Testis (tissue), 3 donors: Measurements from ENCODE around the gene PHRF1. TPM values are rescaled to one million over a fixed set of nuclear protein-coding genes. Genes with fewer than 3 reads are reported as not detected.

Experiments used
- DNase-seq: peaks from one replicate; pipeline ENCODE4 v3.0.0-alpha.2; 2019
- H3K27ac ChIP-seq, 2 donors: fragments of 200-600 bp; sonication (generic); one replicate each; pipeline ENCODE4 v1.5.1; 2019
- H3K27me3 ChIP-seq: fragments of 200-600 bp; sonication (generic); one replicate; pipeline ENCODE4 v1.5.1; 2019
- H3K36me3 ChIP-seq: fragments of 200-600 bp; sonication (generic); one replicate; pipeline ENCODE4 v1.5.1; 2017; ENCODE audit warnings: low read depth; ENCODE audit errors: missing control alignments
- H3K4me1 ChIP-seq: fragments of 200-600 bp; sonication (generic); one replicate; pipeline ENCODE4 v1.5.1; 2019
- H3K4me3 ChIP-seq, 2 donors: fragments of 200-600 bp; sonication (generic); one replicate each; pipeline ENCODE4 v1.5.1; 2017 to 2019
- H3K9me3 ChIP-seq: fragments of 200-600 bp; sonication (generic); one replicate; pipeline ENCODE4 v1.5.1; 2017
- POLR2A ChIP-seq: fragments of 450-650 bp; IDR thresholded peaks from one replicate; pipeline ENCODE4 v1.6.1; 2017; ENCODE audit warnings: antibody characterized with exemption, mild to moderate bottlenecking, moderate library complexity
- WGBS, 2 donors: methylation state at CpG; one replicate each; pipeline ENCODE4 v1.1.5; 2018; 5-methylcytosine and 5-hydroxymethylcytosine counted together
- intact Hi-C: fragments of 100-400 bp; cut with DNase I; formaldehyde crosslinking; loops from one replicate; pipeline ENCODE4 v1.15.1; 2023; ENCODE audit warnings: low total_unique reads
- microRNA counts, 2 donors: library from miRNA; unstranded; fragments of <30 nt; microRNA quantifications; one replicate each; lab custom pipeline; 2016
- microRNA-seq, 2 donors: library from miRNA; unstranded; fragments of <30 nt; microRNA quantifications; one replicate each; pipeline ENCODE4, GENCODE V29; 2016; ENCODE audit warnings: borderline number of aligned reads in 2 of 2, borderline replicate concordance in 1 of 2
- polyA plus RNA-seq: library from polyadenylated mRNA; stranded (reverse); fragments of 350-450 nt; fragmentation: Illumina TruSeq; extraction: RNeasy Lipid Tissue Mini Kit (QIAGEN cat#74804); gene quantifications from one replicate; pipeline ENCODE4 v1.2.3, GENCODE V29; 2014; ENCODE audit warnings: low read depth, low replicate concordance; ENCODE audit not compliant: insufficient read depth
- small RNA-seq, 2 donors: library from RNA; depleted of rRNA; stranded (forward); fragments of <200 nt; gene quantifications; one replicate each; pipeline ENCODE3, GENCODE V24; 2016
- total RNA-seq, 2 donors: library from RNA; depleted of rRNA; stranded (reverse); fragments of >200 nt; gene quantifications; one replicate each; pipeline ENCODE4 v1.2.3, GENCODE V29; 2016
- TF ChIP-seq, protein P1 (sequence below), 3 experiments: fragments of 450-650 bp in 2 of 3; fragments of 200-600 bp in 1 of 3; sonication (generic) in 1 of 3; IDR thresholded peaks; one replicate each; pipeline ENCODE4 v1.5.1; 2016 to 2019; ENCODE audit warnings: antibody characterized with exemption in 3 of 3, mild to moderate bottlenecking in 2 of 3, moderate library complexity in 1 of 3

Gene PHRF1
- total and polyA plus RNA-seq, 3 donors from 2014 or later = 30.2 to 74.4 (median 62.9) TPM

DNA sequence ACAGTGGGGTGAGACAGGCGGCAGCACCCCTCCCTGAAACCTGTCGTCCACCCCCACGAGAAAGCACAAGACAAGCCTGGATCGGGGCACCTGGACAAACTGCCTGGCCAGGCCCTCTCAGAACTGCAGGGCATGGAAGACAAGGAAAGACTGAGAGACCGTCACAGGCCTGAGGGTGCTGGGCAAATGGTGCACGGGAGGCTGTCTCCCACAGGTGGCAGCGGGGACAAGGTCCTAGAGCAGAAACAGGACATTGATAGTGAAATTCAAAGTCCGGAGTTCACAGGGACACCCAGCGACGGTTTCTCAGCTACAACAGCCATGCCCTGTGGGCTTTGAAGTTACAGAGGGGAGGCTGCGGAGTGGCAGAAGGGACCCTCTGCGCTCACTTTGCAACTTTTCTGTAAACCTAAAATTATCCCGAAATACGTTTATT lies 81.4 kb downstream of the PHRF1 start:
- H3K27ac ChIP-seq = no peak overlapping the region
- H3K4me1 ChIP-seq = peaks cover 2% of the 10 kb centered on the region
- DNase-seq = no peak
- no peaks in the 10 kb centered on the region for H3K27me3 ChIP-seq
- intact Hi-C loops = no loop called here
- no peaks in the 10 kb centered on the region for H3K36me3 ChIP-seq
- H3K4me3 ChIP-seq = no peak overlapping the region
- no peaks in the 10 kb centered on the region for H3K9me3 ChIP-seq
- no peak for TF ChIP-seq POLR2A
- TF ChIP-seq, protein P1, sequence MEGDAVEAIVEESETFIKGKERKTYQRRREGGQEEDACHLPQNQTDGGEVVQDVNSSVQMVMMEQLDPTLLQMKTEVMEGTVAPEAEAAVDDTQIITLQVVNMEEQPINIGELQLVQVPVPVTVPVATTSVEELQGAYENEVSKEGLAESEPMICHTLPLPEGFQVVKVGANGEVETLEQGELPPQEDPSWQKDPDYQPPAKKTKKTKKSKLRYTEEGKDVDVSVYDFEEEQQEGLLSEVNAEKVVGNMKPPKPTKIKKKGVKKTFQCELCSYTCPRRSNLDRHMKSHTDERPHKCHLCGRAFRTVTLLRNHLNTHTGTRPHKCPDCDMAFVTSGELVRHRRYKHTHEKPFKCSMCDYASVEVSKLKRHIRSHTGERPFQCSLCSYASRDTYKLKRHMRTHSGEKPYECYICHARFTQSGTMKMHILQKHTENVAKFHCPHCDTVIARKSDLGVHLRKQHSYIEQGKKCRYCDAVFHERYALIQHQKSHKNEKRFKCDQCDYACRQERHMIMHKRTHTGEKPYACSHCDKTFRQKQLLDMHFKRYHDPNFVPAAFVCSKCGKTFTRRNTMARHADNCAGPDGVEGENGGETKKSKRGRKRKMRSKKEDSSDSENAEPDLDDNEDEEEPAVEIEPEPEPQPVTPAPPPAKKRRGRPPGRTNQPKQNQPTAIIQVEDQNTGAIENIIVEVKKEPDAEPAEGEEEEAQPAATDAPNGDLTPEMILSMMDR (IDR thresholded peaks at IDR 0.05) = no peak
- WGBS, 2 donors = 87 to 90% methylated on average over 14 of the region's 14 CpGs

DNA sequence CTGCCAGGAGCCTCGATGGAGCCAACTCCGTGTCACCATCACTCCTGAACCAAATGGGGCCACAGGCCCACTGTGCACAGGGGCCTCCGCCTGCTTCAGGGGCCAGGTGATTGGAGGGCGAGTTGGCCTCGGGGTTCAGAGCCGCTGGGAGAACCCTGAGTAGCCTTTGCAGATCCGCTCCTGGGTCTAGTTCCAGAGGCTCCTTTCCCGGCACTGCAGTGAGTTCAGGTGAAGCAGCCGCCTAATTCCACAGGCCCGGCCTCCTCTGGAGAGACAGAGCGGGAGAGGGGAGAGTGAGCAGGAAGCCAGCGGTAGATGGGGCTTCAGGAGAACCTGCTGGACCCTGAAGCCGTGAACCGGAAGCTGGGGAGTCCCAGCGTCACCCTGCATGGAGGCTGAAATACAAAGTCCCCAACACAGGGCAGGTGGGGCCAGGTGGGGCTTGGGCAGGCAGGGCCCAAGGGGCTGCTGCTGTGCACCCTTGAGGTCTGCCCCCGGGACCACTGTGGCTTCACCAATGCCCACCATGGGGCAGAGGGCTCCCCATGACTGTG lies 83.3 kb downstream of the PHRF1 start:
- intact Hi-C loops = no loop called here
- DNase-seq = no peak
- no peaks in the 10 kb centered on the region for H3K36me3 ChIP-seq

DNA sequence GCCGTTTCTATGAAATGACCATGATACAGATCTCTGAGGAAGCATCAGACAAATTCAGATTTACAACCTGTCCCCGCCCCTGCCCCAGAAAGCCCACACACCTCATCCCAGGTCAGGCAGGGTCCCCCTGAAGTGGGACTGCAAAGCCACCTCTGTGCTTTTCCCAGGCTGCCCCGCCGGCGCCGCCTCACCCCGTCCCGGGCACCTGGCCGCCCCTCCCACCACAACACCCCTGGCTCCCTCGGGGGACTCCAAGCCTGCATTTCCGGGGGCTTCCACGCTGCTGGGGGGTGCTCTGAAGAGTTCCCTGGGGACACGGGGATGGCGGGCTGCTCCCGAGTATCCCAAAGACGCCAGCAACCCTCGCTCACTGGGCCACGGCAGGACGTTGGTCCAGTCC lies 84.0 kb downstream of the PHRF1 start:
- Histone ChIP-seq H3K27me3 (no peaks in the 10 kb centered on the region), H3K4me1 (peaks cover 5% of the 10 kb centered on the region), H3K27ac (no peak overlapping the region), H3K4me3 (no peak overlapping the region), H3K9me3 (no peaks in the 10 kb centered on the region), H3K36me3 (no peaks in the 10 kb centered on the region)
- intact Hi-C loops = no loop called here
- WGBS, 2 donors = 92 to 95% methylated on average over 9 to 19 of the region's 19 CpGs
- DNase-seq = no peak
- TF ChIP-seq POLR2A = no peak
- TF ChIP-seq, protein P1 (IDR thresholded peaks at IDR 0.05) = no peak

More for the DNA sequence above, 83.3 kb downstream of the PHRF1 start:
- no peak overlapping the region for H3K4me3 ChIP-seq
- H3K27ac ChIP-seq = no peak overlapping the region
- 85 to 93% methylated on average over 5 to 16 of the region's 16 CpGs for WGBS, 2 donors
- no peaks in the 10 kb centered on the region for H3K27me3 ChIP-seq
- peaks cover 5% of the 10 kb centered on the region for H3K4me1 ChIP-seq
- no peak for TF ChIP-seq POLR2A
- TF ChIP-seq, protein P1 (IDR thresholded peaks at IDR 0.05) = no peak
- no peaks in the 10 kb centered on the region for H3K9me3 ChIP-seq

DNA sequence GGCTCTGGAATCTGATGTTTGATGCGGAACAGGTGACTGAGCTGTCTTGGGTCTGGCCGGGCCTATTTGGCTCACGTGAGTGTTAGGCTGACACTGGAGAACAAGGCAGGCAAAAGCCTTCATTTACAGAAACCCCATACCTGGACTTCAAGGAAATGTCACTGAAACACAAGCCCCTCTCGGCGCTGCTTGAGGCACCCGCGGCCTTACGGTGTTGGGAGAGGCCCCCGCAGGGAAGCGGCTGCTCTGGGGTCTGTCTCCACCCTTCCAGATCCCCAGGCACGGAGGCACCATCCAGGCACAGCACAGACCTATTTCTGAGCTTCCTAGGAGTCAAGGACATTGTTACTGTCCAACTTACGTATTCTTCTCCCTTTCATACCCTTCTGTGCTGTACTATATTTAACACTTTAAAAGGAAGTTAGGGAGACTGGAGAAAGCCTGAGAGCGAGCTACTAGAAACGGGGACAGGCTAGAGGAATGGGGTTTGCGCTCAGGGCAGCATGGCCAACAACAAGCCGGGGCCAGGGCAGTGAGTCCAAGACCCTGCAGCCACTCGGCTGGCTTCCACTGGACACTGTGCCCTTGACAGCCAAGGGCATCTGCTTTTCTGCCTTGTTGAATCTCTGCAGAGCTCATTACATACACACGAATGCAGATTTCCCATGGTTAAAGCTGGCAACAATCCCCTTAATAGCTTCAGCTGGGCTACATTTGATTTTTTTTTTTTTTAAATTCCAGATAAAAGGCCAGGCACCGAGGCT lies 84.6 kb downstream of the PHRF1 start:
- Histone ChIP-seq H3K4me1 (peaks cover 10% of the 10 kb centered on the region), H3K4me3 (no peak overlapping the region), H3K36me3 (no peaks in the 10 kb centered on the region), H3K27ac (no peak overlapping the region), H3K27me3 (no peaks in the 10 kb centered on the region), H3K9me3 (no peaks in the 10 kb centered on the region)
- no peak for DNase-seq
- no peak for TF ChIP-seq POLR2A
- TF ChIP-seq, protein P1 (IDR thresholded peaks at IDR 0.05) = no peak
- WGBS, 2 donors = 72 to 82% methylated on average over 19 of the region's 19 CpGs
- intact Hi-C loops = no loop called here

MicroRNAs within 50 kb of the gene (microRNA counts, 767-probe panel; counts per million panel counts)
- microRNA hsa-miR-210 (lab: Ali Mortazavi, UCI) = 0 to 152 counts per million in 2 donors

Small RNA genes lying within 50 kb of the gene (microRNA-seq; reads per million reads assigned to microRNA genes)
- gene MIR210 = 91.8 to 96.0 reads per million in 2 donors

Small RNA genes lying within 50 kb of the gene (small RNA-seq; reads per million reads assigned to genes)
- 3.1 to 3.5 reads per million in 2 donors for gene MIR210

Other genes starting within 250 kb of the PHRF1 start
- 10 to 100 TPM in 1 of 2 donors, 1 to 10 TPM in 1; 7.2 to 10.1 TPM for gene B4GALNT4, start 207.0 kb upstream of the PHRF1 start, total RNA-seq
- gene B4GALNT4, start 207.0 kb upstream of the PHRF1 start, polyA plus RNA-seq = 4.3 TPM
- 1 to 10 TPM; 1.6 to 3.1 TPM for gene PKP3, start 182.3 kb upstream of the PHRF1 start, total RNA-seq
- gene PKP3, start 182.3 kb upstream of the PHRF1 start, polyA plus RNA-seq = 1.2 TPM
- 10 to 100 TPM; 39.3 to 43.8 TPM for gene SIGIRR, start 161.5 kb upstream of the PHRF1 start, total RNA-seq
- 35.5 TPM for gene SIGIRR, start 161.5 kb upstream of the PHRF1 start, polyA plus RNA-seq
- gene ANO9, start 134.5 kb upstream of the PHRF1 start, total RNA-seq = 1 to 10 TPM; 1.9 to 2.9 TPM
- gene ANO9, start 134.5 kb upstream of the PHRF1 start, polyA plus RNA-seq = 1.6 TPM
- gene PTDSS2, start 126.2 kb upstream of the PHRF1 start, total RNA-seq = 100 to 1,000 TPM; 107 to 160 TPM
- gene PTDSS2, start 126.2 kb upstream of the PHRF1 start, polyA plus RNA-seq = 116 TPM
- gene RNH1, start 69.2 kb upstream of the PHRF1 start, total RNA-seq = 100 to 1,000 TPM; 210 to 264 TPM
- gene RNH1, start 69.2 kb upstream of the PHRF1 start, polyA plus RNA-seq = 211 TPM
- 10 to 100 TPM; 35.1 to 49.7 TPM for gene HRAS, start 40.9 kb upstream of the PHRF1 start, total RNA-seq
- gene HRAS, start 40.9 kb upstream of the PHRF1 start, polyA plus RNA-seq = 31.4 TPM
- gene LRRC56, start 38.9 kb upstream of the PHRF1 start, total RNA-seq = 10 to 100 TPM; 11.6 to 22.2 TPM
- 23.5 TPM for gene LRRC56, start 38.9 kb upstream of the PHRF1 start, polyA plus RNA-seq
- 10 to 100 TPM; 29.2 to 59.9 TPM for gene LMNTD2, start 15.7 kb upstream of the PHRF1 start, total RNA-seq
- gene LMNTD2, start 15.7 kb upstream of the PHRF1 start, polyA plus RNA-seq = 26.1 TPM
- gene RASSF7, start 15.5 kb upstream of the PHRF1 start, total RNA-seq = 10 to 100 TPM; 22.0 to 35.7 TPM
- gene RASSF7, start 15.5 kb upstream of the PHRF1 start, polyA plus RNA-seq = 13.2 TPM
- gene IRF7, start 39.5 kb downstream of the PHRF1 start, total RNA-seq = 10 to 100 TPM; 13.0 to 30.1 TPM
- gene IRF7, start 39.5 kb downstream of the PHRF1 start, polyA plus RNA-seq = 9.9 TPM
- gene CDHR5, start 48.5 kb downstream of the PHRF1 start, total RNA-seq = under 1 TPM; 0.12 to 0.63 TPM
- gene CDHR5, start 48.5 kb downstream of the PHRF1 start, polyA plus RNA-seq = 2.3 TPM
- gene SCT, start 50.7 kb downstream of the PHRF1 start, total RNA-seq = 1 to 10 TPM; 3.4 to 9.3 TPM
- gene SCT, start 50.7 kb downstream of the PHRF1 start, polyA plus RNA-seq = 1.5 TPM
- gene DRD4, start 60.8 kb downstream of the PHRF1 start, total RNA-seq = 1 to 10 TPM; 2.0 to 3.3 TPM
- gene DRD4, start 60.8 kb downstream of the PHRF1 start, polyA plus RNA-seq = 1.5 TPM
- gene DEAF1, start 118.8 kb downstream of the PHRF1 start, total RNA-seq = 100 to 1,000 TPM in 1 of 2 donors, 10 to 100 TPM in 1; 82.5 to 116 TPM
- 47.9 TPM for gene DEAF1, start 118.8 kb downstream of the PHRF1 start, polyA plus RNA-seq
- 10 to 100 TPM; 72.8 to 74.5 TPM for gene TMEM80, start 119.3 kb downstream of the PHRF1 start, total RNA-seq
- 38.9 TPM for gene TMEM80, start 119.3 kb downstream of the PHRF1 start, polyA plus RNA-seq
- 10 to 100 TPM; 27.3 to 29.1 TPM for gene EPS8L2, start 129.8 kb downstream of the PHRF1 start, total RNA-seq
- 14.3 TPM for gene EPS8L2, start 129.8 kb downstream of the PHRF1 start, polyA plus RNA-seq
- 10 to 100 TPM; 84.8 to 88.1 TPM for gene TALDO1, start 171.0 kb downstream of the PHRF1 start, total RNA-seq
- gene TALDO1, start 171.0 kb downstream of the PHRF1 start, polyA plus RNA-seq = 86.6 TPM
- gene GATD1, start 201.0 kb downstream of the PHRF1 start, total RNA-seq = 10 to 100 TPM; 80.9 to 84.2 TPM
- gene GATD1, start 201.0 kb downstream of the PHRF1 start, polyA plus RNA-seq = 64.3 TPM
- 1 to 10 TPM; 1.0 to 2.1 TPM for gene CEND1, start 213.6 kb downstream of the PHRF1 start, total RNA-seq
- gene CEND1, start 213.6 kb downstream of the PHRF1 start, polyA plus RNA-seq = 0.50 TPM
- 10 to 100 TPM; 39.7 to 42.4 TPM for gene SLC25A22, start 221.8 kb downstream of the PHRF1 start, total RNA-seq
- gene SLC25A22, start 221.8 kb downstream of the PHRF1 start, polyA plus RNA-seq = 25.1 TPM
- gene PIDD1, start 228.8 kb downstream of the PHRF1 start, total RNA-seq = 10 to 100 TPM; 50.7 to 59.3 TPM
- 17.6 TPM for gene PIDD1, start 228.8 kb downstream of the PHRF1 start, polyA plus RNA-seq
- gene RPLP2, start 233.5 kb downstream of the PHRF1 start, total RNA-seq = 100 to 1,000 TPM; 193 to 864 TPM
- 943 TPM for gene RPLP2, start 233.5 kb downstream of the PHRF1 start, polyA plus RNA-seq
- gene PNPLA2, start 242.4 kb downstream of the PHRF1 start, total RNA-seq = 100 to 1,000 TPM in 1 of 2 donors, 10 to 100 TPM in 1; 96.7 to 108 TPM
- 86.7 TPM for gene PNPLA2, start 242.4 kb downstream of the PHRF1 start, polyA plus RNA-seq